Common myeloid progenitor, CD34-positive (primary cell): ENCODE measurements around the gene LPCAT3.

Source experiments
- CTCF ChIA-PET: fragments of 350-600 bp; sonication (Branson Sonifier 250); formaldehyde crosslinking; loops from one replicate; lab custom pipeline; 2021; ENCODE audit warnings: antibody characterized with exemption; lab: Charles Lee
- POLR2A ChIA-PET: fragments of 350-600 bp; sonication (Branson Sonifier 250); formaldehyde crosslinking; loops from one replicate; lab custom pipeline; 2021; ENCODE audit warnings: antibody characterized with exemption; lab: Charles Lee
- DNase-seq, 3 donors: peaks; one replicate each; pipeline versions ENCODE4 v3.0.0 to v3.0.0-alpha.2; 2013
- H3K27ac ChIP-seq, 2 experiments: 1 replicate in 1 of 2; 2 replicates in 1 of 2; pipeline ENCODE4 v1.7.0; 2013; ENCODE audit warnings: inconsistent platforms in 2 of 2, low read length in 2 of 2, mild to moderate bottlenecking in 2 of 2, low read depth in 1 of 2, moderate library complexity in 1 of 2; ENCODE audit not compliant: severe bottlenecking in 2 of 2, insufficient read depth in 1 of 2, poor library complexity in 1 of 2
- H3K27me3 ChIP-seq, 5 experiments: replicated peaks in 2 of 5; 1 replicate in 3 of 5; 2 replicates in 2 of 5; pipeline versions ENCODE4 v1.6.1 to v1.7.0; 2013; ENCODE audit warnings: low read length in 4 of 5, mild to moderate bottlenecking in 2 of 5, moderate library complexity in 2 of 5, inconsistent platforms in 1 of 5; ENCODE audit not compliant: insufficient read depth in 5 of 5, control insufficient read depth in 4 of 5
- H3K36me3 ChIP-seq, 4 experiments: 1 replicate in 2 of 4; 2 replicates in 2 of 4; pipeline versions ENCODE4 v1.6.1 to v1.7.0; 2013; ENCODE audit warnings: low read length in 3 of 4, control low read depth in 1 of 4, mild to moderate bottlenecking in 1 of 4; ENCODE audit not compliant: control insufficient read depth in 4 of 4, insufficient read depth in 4 of 4
- H3K4me1 ChIP-seq, 4 experiments: 1 replicate in 3 of 4; 2 replicates in 1 of 4; pipeline versions ENCODE4 v1.6.1 to v1.7.1; 2013; ENCODE audit warnings: low read length in 3 of 4, mild to moderate bottlenecking in 3 of 4, control low read depth in 1 of 4, inconsistent platforms in 1 of 4, moderate library complexity in 1 of 4; ENCODE audit not compliant: control insufficient read depth in 4 of 4, insufficient read depth in 4 of 4; ENCODE audit errors: control extremely low read depth in 1 of 4
- H3K4me3 ChIP-seq, 7 experiments: 1 replicate in 4 of 7; 2 replicates in 3 of 7; pipeline versions ENCODE4 v1.5.1 to v1.7.0; 2013; ENCODE audit warnings: mild to moderate bottlenecking in 7 of 7, low read length in 6 of 7, moderate library complexity in 6 of 7, inconsistent platforms in 2 of 7, low read depth in 2 of 7, control low read depth in 1 of 7; ENCODE audit not compliant: insufficient read depth in 4 of 7, control insufficient read depth in 1 of 7; ENCODE audit errors: extremely low read depth in 1 of 7
- H3K9me3 ChIP-seq, 5 experiments: 1 replicate in 4 of 5; 2 replicates in 1 of 5; pipeline versions ENCODE4 v1.6.1 to v1.7.1; 2013; ENCODE audit warnings: low read length in 4 of 5, mild to moderate bottlenecking in 2 of 5, inconsistent platforms in 1 of 5, low read depth in 1 of 5, moderate library complexity in 1 of 5; ENCODE audit not compliant: control insufficient read depth in 4 of 5, insufficient read depth in 2 of 5; ENCODE audit errors: control extremely low read depth in 1 of 5
- whole genome bisulfite sequencing: methylation state at CpG from one replicate; pipeline ENCODE4 v1.1.5; 2013; ENCODE audit not compliant: insufficient coverage; 5-methylcytosine and 5-hydroxymethylcytosine counted together

LPCAT3 gene

GRCh38 chr12:6980075-6980474 is 38.2 kb downstream of the LPCAT3 start:
- ChIA-PET POLR2A (no interaction called here), CTCF (interaction anchor here (1.1 kb wide), 1 partner anchor 40 kb away, joined by 3 read pairs; no protein-coding TSS in a partner anchor)
- WGBS = 100% methylated on average over 3 of the region's 4 CpGs
- Histone ChIP-seq H3K27ac (peak overlapping the region in 1 of 2 experiments; percentile 3), H3K36me3 (peaks cover 24 to 94% (median 81%) of the 10 kb centered on the region in 4 experiments), H3K4me1 (peaks cover 0 to 3% (median 0%) of the 10 kb centered on the region in 4 experiments), H3K9me3 (no peaks in the 10 kb centered on the region), H3K27me3 (no peaks in the 10 kb centered on the region), H3K4me3 (no peak overlapping the region)
- no peak for DNase-seq

GRCh38 chr12:6979453-6979852 is 38.8 kb downstream of the LPCAT3 start:
- no peaks in the 10 kb centered on the region for H3K27me3 ChIP-seq
- H3K36me3 ChIP-seq = peaks cover 27 to 96% (median 84%) of the 10 kb centered on the region in 4 experiments

GRCh38 chr12:6979021-6979420 is 39.3 kb downstream of the LPCAT3 start:
- CTCF ChIA-PET = interaction anchor here (1.1 to 2.3 kb wide), 3 partner anchors 14 to 39 kb away, joined by 3 to 10 read pairs (median 4); no protein-coding TSS in a partner anchor
- no peak for DNase-seq
- 97% methylated on average over 3 of the region's 6 CpGs for WGBS

More at GRCh38 chr12:6979453-6979852, 38.8 kb downstream of the LPCAT3 start:
- DNase-seq = no peak
- Histone ChIP-seq H3K27ac (no peak overlapping the region), H3K9me3 (no peaks in the 10 kb centered on the region), H3K4me3 (no peak overlapping the region), H3K4me1 (peaks cover 0 to 3% (median 0%) of the 10 kb centered on the region in 4 experiments)
- 100% methylated on average over 3 of the region's 3 CpGs for WGBS
- ChIA-PET POLR2A (no interaction called here), CTCF (interaction anchor here (1.1 to 2.3 kb wide), 2 partner anchors 20 to 40 kb away, joined by 3 to 10 read pairs; no protein-coding TSS in a partner anchor)

GRCh38 chr12:6978611-6979011 is 39.7 kb downstream of the LPCAT3 start:
- H3K4me1 ChIP-seq = peaks cover 0 to 3% (median 0%) of the 10 kb centered on the region in 4 experiments
- H3K4me3 ChIP-seq = no peak overlapping the region
- no peaks in the 10 kb centered on the region for H3K9me3 ChIP-seq
- peak overlapping the region in 1 of 2 experiments; percentile 37 for H3K27ac ChIP-seq
- CTCF ChIA-PET = interaction anchor here (2.0 to 2.3 kb wide), 2 partner anchors 14 to 21 kb away, joined by 4 to 10 read pairs; no protein-coding TSS in a partner anchor
- 100% methylated on average over 1 of the region's 3 CpGs for WGBS
- no peaks in the 10 kb centered on the region for H3K27me3 ChIP-seq
- peaks cover 27 to 96% (median 86%) of the 10 kb centered on the region in 4 experiments for H3K36me3 ChIP-seq
- POLR2A ChIA-PET = interaction anchor here (0.7 kb wide), 1 partner anchor 90 kb away, joined by 3 read pairs; no protein-coding TSS in a partner anchor
- DNase-seq = peak in 1 of 3 donors; percentile 18

More at GRCh38 chr12:6979021-6979420, 39.3 kb downstream of the LPCAT3 start:
- Histone ChIP-seq H3K4me3 (no peak overlapping the region), H3K27ac (peak overlapping the region in 1 of 2 experiments; percentile 37), H3K9me3 (no peaks in the 10 kb centered on the region), H3K4me1 (peaks cover 0 to 3% (median 0%) of the 10 kb centered on the region in 4 experiments), H3K27me3 (no peaks in the 10 kb centered on the region), H3K36me3 (peaks cover 27 to 96% (median 85%) of the 10 kb centered on the region in 4 experiments)
- POLR2A ChIA-PET = interaction anchor here (0.7 kb wide), 1 partner anchor 89 kb away, joined by 3 read pairs; no protein-coding TSS in a partner anchor

- Histone ChIP-seq H3K9me3 (no peaks in the 10 kb centered on the region), H3K27me3 (no peaks in the 10 kb centered on the region), H3K36me3 (peaks cover 25 to 92% (median 85%) of the 10 kb centered on the region in 4 experiments), H3K4me1 (peaks cover 0 to 3% (median 0%) of the 10 kb centered on the region in 4 experiments), H3K27ac (no peak overlapping the region), H3K4me3 (no peak overlapping the region)
- no peak for DNase-seq
- 100% methylated on average over 4 of the region's 6 CpGs for WGBS
- ChIA-PET POLR2A (interaction anchor here (0.7 kb wide), 1 partner anchor 90 kb away, joined by 3 read pairs; no protein-coding TSS in a partner anchor), CTCF (interaction anchor here (1.4 to 2.3 kb wide), 3 partner anchors 13 to 33 kb away, joined by 3 to 10 read pairs (median 4); no protein-coding TSS in a partner anchor)
Measured at GRCh38 chr12:6978188-6978587, 40.1 kb downstream of the LPCAT3 start.

GRCh38 chr12:6977653-6978052 is 40.6 kb downstream of the LPCAT3 start:
- H3K4me3 ChIP-seq = no peak overlapping the region
- H3K36me3 ChIP-seq = peaks cover 23 to 89% (median 82%) of the 10 kb centered on the region in 4 experiments
- DNase-seq = no peak
- ChIA-PET CTCF (interaction anchor here (1.4 to 2.3 kb wide), 3 partner anchors 13 to 32 kb away, joined by 3 to 10 read pairs (median 4); no protein-coding TSS in a partner anchor), POLR2A (interaction anchor here (0.9 to 1.0 kb wide), 2 partner anchors 9 to 25 kb away, joined by 3 read pairs; no protein-coding TSS in a partner anchor)
- peaks cover 0 to 3% (median 0%) of the 10 kb centered on the region in 4 experiments for H3K4me1 ChIP-seq
- no peaks in the 10 kb centered on the region for H3K27me3 ChIP-seq
- 94% methylated on average over 6 of the region's 10 CpGs for WGBS
- H3K9me3 ChIP-seq = no peaks in the 10 kb centered on the region
- H3K27ac ChIP-seq = no peak overlapping the region
